Mucosa of descending colon (tissue), 3 donors: ENCODE results near the gene RAB27B. TPM values are rescaled to one million over a fixed set of nuclear protein-coding genes. Genes with fewer than 3 reads are reported as not detected.

ENCODE experiments used
- ATAC-seq: fragments of 200-7000 bp; cut with Tn5 transposase; one replicate; pipeline ENCODE4 v1.9.1; 2020; ENCODE audit warnings: mild to moderate bottlenecking, moderate library complexity
- DNase-seq, 3 donors: peaks; one replicate each; pipeline ENCODE4 v3.0.0-alpha.2; 2020
- H3K36me3 ChIP-seq: fragments of 200-600 bp; one replicate; pipeline ENCODE4 v1.8.0; 2021; ENCODE audit warnings: low read depth, mild to moderate bottlenecking
- H3K4me1 ChIP-seq: fragments of 200-600 bp; one replicate; pipeline ENCODE4 v1.8.0; 2021; ENCODE audit warnings: low read depth, mild to moderate bottlenecking
- H3K4me3 ChIP-seq: fragments of 200-600 bp; one replicate; pipeline ENCODE4 v1.8.0; 2021; ENCODE audit warnings: mild to moderate bottlenecking
- H3K9me3 ChIP-seq: fragments of 200-600 bp; one replicate; pipeline ENCODE4 v1.8.0; 2021; ENCODE audit warnings: mild to moderate bottlenecking
- CTCF ChIP-seq: fragments of 200-600 bp; IDR thresholded peaks from one replicate; pipeline ENCODE4 v1.8.0; 2022; ENCODE audit warnings: antibody characterized with exemption, mild to moderate bottlenecking
- intact Hi-C, 2 donors: fragments of 100-400 bp; cut with DNase I in 1 of 2; cut with micrococcal nuclease in 1 of 2; formaldehyde crosslinking; loops; one replicate each; pipeline versions ENCODE4 v1.11.0 to v1.11.1; 2022; cut with DNase I, micrococcal nuclease
- total RNA-seq, 3 donors: library from RNA; stranded (reverse); fragmentation: NEBNext Ultra II Directional in 2 of 3; extraction: Animal tissue kit (Norgen Biotek cat#: 25700) in 2 of 3; gene quantifications; one replicate each; pipeline versions ENCODE4 v1.2.1 to v1.2.4, GENCODE V29; 2021 to 2023
- donor health status: DM: no; HTN: no; CAD: no; lungs with moderate emphysema.
- donor health status: DM: no; HTN: no; CAD: no.
- donor health status: DM: no; HTN: yes; CAD: no.

Gene RAB27B
- total RNA-seq, 3 donors from 2014 or later = 3.3 to 14.9 (median 10.6) TPM

GRCh38 chr18:54857499-54857898, 29.2 kb downstream of the RAB27B start:
- TF ChIP-seq CTCF = no peak
- ATAC-seq = no peak

GRCh38 chr18:54859667-54860421, 31.6 kb downstream of the RAB27B start:
- Histone ChIP-seq H3K36me3 (no peaks in the 10 kb centered on the region), H3K4me1 (no peaks in the 10 kb centered on the region), H3K4me3 (no peak overlapping the region), H3K9me3 (no peaks in the 10 kb centered on the region)
- intact Hi-C loops = no loop called here
- DNase-seq (no peak), ATAC-seq (no peak)
- no peak for TF ChIP-seq CTCF

More at GRCh38 chr18:54857499-54857898, 29.2 kb downstream of the RAB27B start:
- Histone ChIP-seq H3K36me3 (no peaks in the 10 kb centered on the region), H3K4me3 (no peak overlapping the region), H3K4me1 (no peaks in the 10 kb centered on the region), H3K9me3 (no peaks in the 10 kb centered on the region)
- intact Hi-C loops = no loop called here
- DNase-seq = no peak

DNA sequence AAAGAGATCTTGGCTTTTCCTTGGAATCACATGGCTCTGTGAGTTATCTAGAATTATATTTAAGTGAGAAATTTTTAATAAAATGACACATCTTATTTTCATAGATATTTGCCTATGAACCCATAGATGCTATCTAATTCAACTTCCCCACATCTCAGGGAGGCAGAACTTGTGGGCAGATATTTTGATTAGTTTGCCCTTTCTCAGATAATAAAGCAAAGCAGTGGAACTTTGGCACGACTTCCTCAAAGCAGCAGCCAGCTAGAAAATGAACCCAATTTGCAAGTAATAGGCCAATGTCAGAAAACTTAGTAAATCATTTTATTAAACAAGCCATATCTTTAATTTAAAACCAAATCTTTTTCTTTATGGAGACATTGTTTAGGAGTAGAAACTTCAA, 32.7 kb downstream of the RAB27B start:
- Histone ChIP-seq H3K4me1 (no peaks in the 10 kb centered on the region), H3K36me3 (no peaks in the 10 kb centered on the region), H3K4me3 (no peak overlapping the region), H3K9me3 (no peaks in the 10 kb centered on the region)
- ATAC-seq (no peak), DNase-seq (no peak)
- intact Hi-C loops = no loop called here
- no peak for TF ChIP-seq CTCF

GRCh38 chr18:54867131-54867530, 38.9 kb downstream of the RAB27B start:
- Histone ChIP-seq H3K36me3 (no peaks in the 10 kb centered on the region), H3K9me3 (no peaks in the 10 kb centered on the region), H3K4me3 (no peak overlapping the region), H3K4me1 (no peaks in the 10 kb centered on the region)
- DNase-seq = no peak
- intact Hi-C loops = no loop called here
- no peak for TF ChIP-seq CTCF
- ATAC-seq = no peak

DNA sequence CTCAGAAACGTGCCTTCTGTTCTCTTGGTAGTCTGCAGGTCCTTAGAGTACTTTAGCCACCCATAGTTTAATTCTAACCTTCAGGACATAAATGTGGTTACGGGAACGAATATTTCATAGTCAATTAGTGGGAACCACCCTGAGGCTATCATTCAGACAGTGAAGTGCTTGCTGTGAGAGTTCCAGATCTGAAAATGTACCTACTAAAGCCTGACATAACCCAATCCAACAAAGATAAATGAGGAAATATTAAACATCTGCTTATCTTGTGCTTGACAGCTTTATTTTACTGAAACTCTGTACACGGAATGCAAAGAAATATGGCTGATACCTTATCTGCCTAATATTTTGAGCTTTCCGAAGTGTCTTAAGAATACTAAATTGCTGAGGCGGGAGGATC, 43.0 kb downstream of the RAB27B start:
- no peak for DNase-seq
- no peaks in the 10 kb centered on the region for H3K4me1 ChIP-seq
- intact Hi-C loops = no loop called here
- no peak for ATAC-seq
- TF ChIP-seq CTCF = no peak
- H3K36me3 ChIP-seq = no peaks in the 10 kb centered on the region
- no peaks in the 10 kb centered on the region for H3K9me3 ChIP-seq
- no peak overlapping the region for H3K4me3 ChIP-seq
